Skin of body (tissue), 2 donors: ENCODE data around the gene KRTAP2-4. TPM values are rescaled to one million over a fixed set of nuclear protein-coding genes. Genes with fewer than 3 reads are reported as not detected.
"Not testable (repeated sequence)": the region's sequence is repeated elsewhere in the genome, so short reads cannot be mapped to it uniquely, and the experiment has no call there.

Experiments
- DNase-seq: peaks from one replicate; lab custom pipeline; 2025; lab: John Stamatoyannopoulos, UW
- total RNA-seq: library from RNA; depleted of rRNA; stranded (reverse); fragments of >200 nt; gene quantifications from one replicate; pipeline ENCODE4 v1.2.3, GENCODE V29; 2014

The KRTAP2-4 gene
- total RNA-seq, 1 donor from 2014 or later, result 3.3 TPM

DNA sequence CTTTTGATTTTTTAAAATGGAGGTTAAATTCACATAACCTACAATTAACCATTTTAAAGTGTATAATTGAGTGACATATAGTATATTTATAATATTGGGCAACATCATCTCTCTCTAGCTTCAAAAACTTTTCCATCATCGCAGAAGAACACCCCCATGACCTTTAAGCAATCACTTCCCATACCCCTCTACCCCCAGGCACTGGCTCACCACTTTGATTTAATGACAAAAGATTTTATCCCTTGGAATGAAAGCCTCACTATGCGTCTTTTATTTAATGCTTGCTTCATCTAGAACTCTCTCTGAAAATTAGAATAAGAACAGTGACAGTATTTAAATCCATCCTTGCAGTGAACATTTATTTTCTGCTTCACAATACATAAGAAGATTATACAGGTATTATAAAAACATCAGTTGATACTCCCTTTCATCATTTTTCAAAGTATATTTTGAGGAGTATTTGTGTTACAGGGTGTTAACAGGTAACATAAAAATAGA is 27.8 kb downstream of the KRTAP2-4 start:
- no peak for DNase-seq

DNA sequence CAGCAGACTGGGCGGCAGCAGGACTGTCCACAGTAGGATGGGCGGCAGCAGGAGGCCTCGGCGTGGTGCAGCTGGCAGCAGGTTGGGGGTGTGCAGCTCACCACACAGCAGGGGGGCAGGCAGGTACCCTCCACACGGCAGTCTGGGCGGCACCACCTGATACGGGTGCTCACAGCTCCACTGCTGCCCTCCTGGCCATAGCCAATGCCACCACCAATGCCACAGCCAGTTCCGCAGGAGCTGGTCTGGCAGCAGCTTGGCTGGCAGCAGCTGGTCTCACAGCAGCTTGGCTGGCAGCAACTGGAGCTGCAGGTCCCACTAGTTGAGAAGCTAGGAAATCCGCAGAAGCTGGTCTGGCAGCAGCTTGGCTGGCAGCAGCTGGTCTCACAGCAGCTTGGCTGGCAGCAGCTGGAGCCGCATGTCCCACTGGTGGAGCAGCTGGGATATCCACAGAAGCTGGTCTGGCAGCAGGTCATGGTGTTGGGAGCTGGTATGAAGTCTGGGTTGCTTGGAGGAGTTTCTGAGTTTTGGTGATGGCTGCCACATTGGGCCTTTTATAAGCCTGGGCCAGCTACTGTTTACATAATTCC is 31.2 kb downstream of the KRTAP2-4 start, which contains the start of gene KRTAP1-3:
Gene KRTAP1-3, minus strand, starts transcription at position 529 of the 590 bp plus-strand sequence. Its CDS starts 53 bp downstream, at position 476.
- not testable (repeated sequence) for DNase-seq

DNA sequence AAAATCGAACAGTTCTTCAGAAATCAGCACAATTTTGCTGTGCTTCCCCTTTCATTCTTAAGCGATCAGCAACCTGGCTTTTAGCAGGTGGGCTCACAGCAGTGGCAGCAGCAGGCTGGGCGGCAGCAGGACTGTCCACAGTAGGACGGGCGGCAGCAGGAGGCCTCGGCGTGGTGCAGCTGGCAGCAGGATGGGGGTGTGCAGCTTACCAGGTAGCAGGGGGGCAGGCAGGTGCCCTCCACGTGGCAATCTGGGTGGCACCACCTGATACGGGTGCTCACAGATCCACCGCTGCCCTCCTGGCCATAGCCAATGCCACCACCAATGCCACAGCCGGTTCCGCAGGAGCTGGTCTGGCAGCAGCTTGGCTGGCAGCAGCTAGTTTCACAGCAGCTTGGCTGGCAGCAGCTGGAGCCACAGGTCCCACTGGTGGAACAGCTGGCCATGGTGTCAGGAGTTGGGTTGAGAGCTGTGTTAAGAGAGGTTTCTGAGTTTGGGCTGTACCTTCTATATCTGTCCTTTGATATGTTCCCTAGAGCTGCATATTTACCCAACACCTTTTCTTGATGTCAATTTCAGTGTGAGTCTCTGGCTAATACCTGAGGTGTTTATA is 35.9 kb downstream of the KRTAP2-4 start, which contains the start of gene KRTAP1-4:
Gene KRTAP1-4, minus strand, starts transcription at position 563 of the 613 bp plus-strand sequence. Its CDS starts 117 bp downstream, at position 446.
- no peak for DNase-seq

DNA sequence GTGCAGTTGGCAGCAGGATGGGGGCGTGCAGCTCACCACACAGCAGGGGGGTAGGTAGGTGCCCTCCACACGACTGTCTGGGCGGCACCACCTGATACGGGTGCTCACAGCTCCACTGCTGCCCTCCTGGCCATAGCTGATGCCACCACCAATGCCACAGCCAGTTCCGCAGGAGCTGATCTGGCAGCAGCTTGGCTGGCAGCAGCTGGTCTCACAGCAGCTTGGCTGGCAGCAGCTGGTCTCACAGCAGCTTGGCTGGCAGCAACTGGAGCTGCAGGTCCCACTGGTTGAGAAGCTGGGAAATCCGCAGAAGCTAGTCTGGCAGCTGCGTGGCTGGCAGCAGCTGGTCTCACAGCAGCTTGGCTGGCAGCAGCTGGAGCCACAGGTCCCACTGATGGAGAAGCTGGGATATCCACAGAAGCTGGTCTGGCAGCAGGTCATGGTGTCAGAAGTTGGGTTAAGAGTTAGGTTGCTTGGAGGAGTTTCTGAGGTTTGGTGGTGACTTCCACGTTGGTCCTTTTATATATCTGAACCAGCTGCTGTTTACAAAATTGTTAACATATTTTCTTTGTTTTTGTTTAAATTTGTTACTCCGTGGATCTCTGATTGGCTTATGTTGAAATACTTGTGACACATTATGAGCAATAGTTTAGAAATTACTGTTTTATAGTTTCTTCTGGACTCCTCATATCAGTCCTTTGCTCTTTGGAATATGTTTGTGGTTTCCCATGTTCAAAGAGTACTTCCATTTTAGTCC is 38.8 kb downstream of the KRTAP2-4 start, which contains the start of gene KRTAP1-5:
Gene KRTAP1-5, minus strand, starts transcription at position 494 of the 757 bp plus-strand sequence. Its CDS starts 53 bp downstream, at position 441.
- no peak for DNase-seq

DNA sequence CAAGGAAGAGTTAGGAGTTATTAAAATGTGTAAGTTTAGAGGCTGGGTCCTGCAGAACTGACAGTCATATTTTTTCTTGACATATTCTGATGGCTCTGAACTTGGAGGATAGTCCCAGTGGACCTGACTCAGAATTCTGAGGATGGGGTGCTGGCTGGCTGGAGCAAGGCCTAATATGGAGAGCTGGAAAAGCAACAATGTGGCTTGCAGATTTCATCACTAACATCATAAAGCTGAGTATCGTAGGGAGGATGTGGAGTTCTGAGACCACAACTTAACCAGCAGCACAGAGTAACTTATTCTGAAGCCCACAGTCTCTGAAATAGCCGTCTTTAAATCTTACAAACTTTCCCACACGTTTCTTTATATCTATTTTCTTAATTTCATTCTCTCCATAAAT is 41.0 kb downstream of the KRTAP2-4 start:
- DNase-seq, result no peak

DNA sequence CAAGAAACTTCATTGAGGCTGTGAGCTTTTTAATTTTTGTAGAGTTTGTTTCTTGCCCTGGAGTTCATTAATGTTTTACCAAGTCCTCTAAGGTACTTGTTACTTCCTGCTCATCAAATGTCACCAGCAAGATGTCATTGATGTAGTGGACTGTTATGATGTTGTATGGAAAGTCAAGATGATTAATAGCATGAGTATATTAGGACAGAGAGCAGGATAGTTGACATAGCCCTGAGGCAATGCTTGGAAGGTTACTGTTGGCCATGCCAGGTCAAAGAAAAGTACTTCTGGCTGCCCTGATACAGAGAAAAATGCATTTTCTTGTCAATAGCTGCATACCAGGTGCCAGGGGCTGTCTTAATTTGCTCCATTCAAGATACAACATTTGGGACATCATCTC is 45.3 kb downstream of the KRTAP2-4 start:
- DNase-seq, result no peak

DNA sequence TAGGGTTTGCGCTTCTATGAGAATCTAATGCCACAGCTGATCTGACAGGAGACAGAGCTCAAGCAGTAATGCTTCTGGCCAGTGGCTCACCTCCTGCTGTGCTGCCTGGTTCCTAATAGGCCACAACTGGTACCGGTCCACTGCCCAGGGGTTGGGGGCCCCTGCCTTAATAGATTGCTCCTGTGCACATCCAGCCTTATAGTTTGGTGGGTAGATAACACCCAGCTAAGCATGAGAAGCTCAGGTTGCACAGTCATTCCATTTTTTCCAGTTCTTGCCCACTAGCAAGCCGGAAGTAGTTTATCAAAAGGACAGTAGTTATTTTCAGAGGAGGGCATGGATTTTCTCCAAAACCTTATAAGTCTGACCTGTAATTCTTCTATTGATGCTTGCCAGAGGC is 46.3 kb downstream of the KRTAP2-4 start:
- DNase-seq, result no peak

DNA sequence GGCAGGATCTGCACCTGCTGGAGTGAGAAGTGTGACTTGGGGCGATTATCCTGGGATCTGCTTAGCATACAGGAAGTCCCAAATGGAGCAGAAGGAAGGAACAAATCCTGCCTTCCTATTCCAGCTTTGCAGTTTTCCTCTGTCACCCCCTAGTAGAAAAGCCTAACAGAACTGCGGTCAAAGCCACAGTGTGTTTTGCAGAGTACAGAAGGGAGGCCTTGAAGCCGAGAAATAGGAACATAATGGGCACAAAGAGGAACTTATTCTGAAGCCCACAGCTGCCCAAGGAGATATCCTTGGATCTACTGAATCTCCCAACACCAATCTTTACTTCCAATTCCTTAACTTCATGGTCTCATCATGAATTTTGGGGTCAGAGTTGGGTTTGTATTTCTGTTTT is 47.1 kb downstream of the KRTAP2-4 start:
- DNase-seq, result no peak

DNA sequence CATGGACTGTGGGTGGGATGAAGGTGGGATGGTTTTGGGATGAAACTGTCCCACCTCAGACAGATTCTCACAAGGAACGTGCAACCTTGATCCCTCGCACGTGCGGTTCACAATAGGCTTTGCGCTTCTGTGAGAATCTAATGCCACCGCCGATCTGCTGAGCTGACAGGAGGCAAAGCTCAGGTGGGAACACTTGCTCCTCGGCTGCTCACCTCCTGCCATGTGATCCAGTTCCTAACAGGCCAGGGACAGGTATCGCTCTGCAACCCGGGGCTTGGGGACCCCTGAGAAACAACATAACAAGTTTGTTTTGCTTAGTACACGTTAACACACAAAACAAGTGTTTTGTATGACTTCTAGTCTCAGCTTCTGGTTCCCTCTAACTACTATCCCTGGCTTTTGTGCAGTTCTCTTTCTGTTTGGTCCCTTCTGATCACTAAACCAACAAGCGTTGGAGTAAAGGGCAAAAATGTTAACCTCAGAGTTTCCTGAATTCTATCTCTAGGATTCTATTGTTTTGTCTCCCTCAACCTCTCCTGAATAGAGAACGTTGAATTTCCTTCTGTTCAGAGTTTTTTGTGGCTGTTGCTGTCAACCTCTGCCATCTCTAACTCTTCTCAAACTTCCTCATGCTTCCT is 49.0 kb downstream of the KRTAP2-4 start:
- no peak for DNase-seq

DNA sequence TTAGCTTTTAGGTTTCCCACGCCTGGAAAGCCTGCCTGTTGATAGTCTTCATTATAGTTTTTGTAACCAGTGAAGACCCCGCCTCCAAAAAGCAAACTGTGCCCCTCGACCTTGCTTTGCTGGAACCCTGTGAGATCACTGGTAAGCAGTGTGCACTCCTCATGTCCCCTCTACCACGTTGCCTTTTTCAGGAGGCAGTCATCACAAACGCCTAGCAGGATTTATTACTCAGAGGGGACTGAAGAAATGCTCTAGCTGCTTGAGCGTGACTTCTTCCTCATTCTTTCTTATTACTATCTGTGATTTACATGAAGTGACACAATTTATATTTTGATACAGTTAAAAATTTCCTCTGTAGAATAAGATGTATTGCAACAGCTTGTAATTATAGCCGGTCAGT is 50.2 kb downstream of the KRTAP2-4 start:
- DNase-seq, result no peak

Other genes starting within 250 kb of the KRTAP2-4 start
- gene KRT10, start 243.3 kb downstream of the KRTAP2-4 start, total RNA-seq, result 976 TPM
- gene KRT12, start 198.7 kb downstream of the KRTAP2-4 start, total RNA-seq, result 0.10 TPM
- 0.39 TPM for gene KRT20, start 180.6 kb downstream of the KRTAP2-4 start, total RNA-seq
- gene KRT23, start 128.2 kb downstream of the KRTAP2-4 start, total RNA-seq, result 107 TPM
- gene KRT39, start 98.9 kb downstream of the KRTAP2-4 start, total RNA-seq, result 6.4 TPM
- gene KRT40, start 81.6 kb downstream of the KRTAP2-4 start, total RNA-seq, result 7.7 TPM
- gene KRTAP3-3, start 71.7 kb downstream of the KRTAP2-4 start, total RNA-seq, result 1.5 TPM
- 2.3 TPM for gene KRTAP3-2, start 66.0 kb downstream of the KRTAP2-4 start, total RNA-seq
- 5.3 TPM for gene KRTAP3-1, start 56.8 kb downstream of the KRTAP2-4 start, total RNA-seq
- 14.1 TPM for gene KRTAP1-5, start 38.7 kb downstream of the KRTAP2-4 start, total RNA-seq
- not detected for gene KRTAP1-4, start 35.7 kb downstream of the KRTAP2-4 start, total RNA-seq
- 12.2 TPM for gene KRTAP1-3, start 31.0 kb downstream of the KRTAP2-4 start, total RNA-seq
- 7.5 TPM for gene KRTAP1-1, start 24.4 kb downstream of the KRTAP2-4 start, total RNA-seq
- gene KRTAP2-1, start 18.6 kb downstream of the KRTAP2-4 start, total RNA-seq, result 3.4 TPM
- gene KRTAP2-2, start 10.6 kb downstream of the KRTAP2-4 start, total RNA-seq, result 6.5 TPM
- gene KRTAP2-3, start 5.8 kb downstream of the KRTAP2-4 start, total RNA-seq, result 0.30 TPM
- gene KRTAP4-7, start 18.3 kb upstream of the KRTAP2-4 start, total RNA-seq, result 11.4 TPM
- 3.1 TPM for gene KRTAP4-8, start 32.3 kb upstream of the KRTAP2-4 start, total RNA-seq
- gene KRTAP4-16, start 36.3 kb upstream of the KRTAP2-4 start, total RNA-seq, result not detected
- gene KRTAP4-9, start 39.5 kb upstream of the KRTAP2-4 start, total RNA-seq, result 5.2 TPM
- 0.79 TPM for gene KRTAP4-11, start 52.5 kb upstream of the KRTAP2-4 start, total RNA-seq
- gene KRTAP4-12, start 58.3 kb upstream of the KRTAP2-4 start, total RNA-seq, result 0.89 TPM
- gene KRTAP4-6, start 74.7 kb upstream of the KRTAP2-4 start, total RNA-seq, result 4.0 TPM
- 1.3 TPM for gene KRTAP4-5, start 83.9 kb upstream of the KRTAP2-4 start, total RNA-seq
- 2.2 TPM for gene KRTAP4-4, start 94.9 kb upstream of the KRTAP2-4 start, total RNA-seq
- 2.0 TPM for gene KRTAP4-3, start 102.3 kb upstream of the KRTAP2-4 start, total RNA-seq
- gene KRTAP4-2, start 112.3 kb upstream of the KRTAP2-4 start, total RNA-seq, result 1.1 TPM
- gene KRTAP4-1, start 119.0 kb upstream of the KRTAP2-4 start, total RNA-seq, result 3.6 TPM
- not detected for gene KRTAP9-1, start 124.0 kb upstream of the KRTAP2-4 start, total RNA-seq
- gene KRTAP9-2, start 160.8 kb upstream of the KRTAP2-4 start, total RNA-seq, result 6.3 TPM
- gene KRTAP9-3, start 166.6 kb upstream of the KRTAP2-4 start, total RNA-seq, result 7.3 TPM
- 8.5 TPM for gene KRTAP9-8, start 172.1 kb upstream of the KRTAP2-4 start, total RNA-seq
- 6.5 TPM for gene KRTAP9-4, start 183.8 kb upstream of the KRTAP2-4 start, total RNA-seq
- gene KRTAP9-9, start 189.5 kb upstream of the KRTAP2-4 start, total RNA-seq, result 2.6 TPM
- not detected for gene KRTAP9-6, start 199.5 kb upstream of the KRTAP2-4 start, total RNA-seq
- gene KRTAP9-7, start 209.8 kb upstream of the KRTAP2-4 start, total RNA-seq, result not detected
- 0.39 TPM for gene KRTAP29-1, start 237.0 kb upstream of the KRTAP2-4 start, total RNA-seq
- 4.5 TPM for gene KRTAP16-1, start 243.4 kb upstream of the KRTAP2-4 start, total RNA-seq
- 7.9 TPM for gene KRTAP17-1, start 249.8 kb upstream of the KRTAP2-4 start, total RNA-seq